CD1c-positive myeloid dendritic cell (primary cell): ENCODE data around the gene SKAP2.
"Not testable (repeated sequence)": the region's sequence is repeated elsewhere in the genome, so short reads cannot be mapped to it uniquely, and the experiment has no call there.

Experiments used
- DNase-seq: peaks from one replicate; pipeline ENCODE4 v3.0.0-alpha.2; 2016; ENCODE audit errors: extremely low spot score

Gene SKAP2

DNA sequence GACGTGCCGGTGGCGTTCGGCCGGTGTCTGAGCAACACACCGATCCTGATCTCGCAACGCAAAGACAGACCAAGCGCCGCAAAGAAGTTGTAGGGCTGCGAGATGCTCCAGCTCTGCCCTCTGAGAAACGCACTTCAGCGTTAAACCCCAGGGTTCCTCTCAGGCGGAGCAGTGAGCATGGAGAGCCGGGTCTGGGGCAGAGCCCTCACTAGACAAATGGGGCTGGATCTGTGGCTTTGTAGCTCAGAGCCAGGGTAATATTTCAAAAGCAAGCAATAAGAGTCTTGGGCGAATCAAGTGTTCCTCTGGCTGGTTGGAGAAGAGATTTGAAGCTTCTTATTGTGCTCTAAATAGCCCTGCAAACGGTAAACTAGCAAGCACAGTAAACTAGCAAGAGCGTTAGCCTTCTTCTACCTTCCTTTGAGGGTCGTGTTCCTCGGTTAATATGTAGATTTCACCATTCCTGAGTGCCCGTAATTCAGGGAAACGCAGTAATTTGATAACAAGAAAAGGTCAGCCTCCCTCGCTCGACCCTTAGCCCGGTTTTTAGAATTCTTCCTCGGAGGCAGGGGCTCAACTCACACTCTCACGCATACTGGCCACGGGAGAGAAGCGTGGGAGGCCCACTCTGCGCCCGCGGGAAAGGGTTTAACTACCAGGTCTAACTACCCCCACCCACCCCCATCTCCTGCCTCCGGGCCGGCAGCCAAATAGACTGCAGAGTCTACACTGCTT lies 6.7 kb downstream of the SKAP2 start:
- peak; percentile 37 for DNase-seq

DNA sequence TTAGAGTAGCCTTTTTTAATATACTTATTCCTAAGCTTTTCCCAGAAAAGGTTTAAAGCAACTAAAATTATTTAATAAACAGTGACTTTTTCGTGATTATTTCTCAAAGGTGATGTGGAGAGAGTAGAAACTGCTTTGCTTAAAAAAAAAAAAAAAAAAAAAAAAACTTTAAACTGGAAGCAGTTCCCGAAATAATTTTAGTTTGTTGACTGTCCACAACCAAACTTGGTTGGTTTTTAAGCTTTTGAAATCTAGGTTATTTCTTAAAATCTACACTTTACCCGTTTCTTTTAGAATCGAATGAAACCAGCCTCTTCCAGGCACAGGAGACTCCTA lies 7.3 kb downstream of the SKAP2 start:
- no peak for DNase-seq

DNA sequence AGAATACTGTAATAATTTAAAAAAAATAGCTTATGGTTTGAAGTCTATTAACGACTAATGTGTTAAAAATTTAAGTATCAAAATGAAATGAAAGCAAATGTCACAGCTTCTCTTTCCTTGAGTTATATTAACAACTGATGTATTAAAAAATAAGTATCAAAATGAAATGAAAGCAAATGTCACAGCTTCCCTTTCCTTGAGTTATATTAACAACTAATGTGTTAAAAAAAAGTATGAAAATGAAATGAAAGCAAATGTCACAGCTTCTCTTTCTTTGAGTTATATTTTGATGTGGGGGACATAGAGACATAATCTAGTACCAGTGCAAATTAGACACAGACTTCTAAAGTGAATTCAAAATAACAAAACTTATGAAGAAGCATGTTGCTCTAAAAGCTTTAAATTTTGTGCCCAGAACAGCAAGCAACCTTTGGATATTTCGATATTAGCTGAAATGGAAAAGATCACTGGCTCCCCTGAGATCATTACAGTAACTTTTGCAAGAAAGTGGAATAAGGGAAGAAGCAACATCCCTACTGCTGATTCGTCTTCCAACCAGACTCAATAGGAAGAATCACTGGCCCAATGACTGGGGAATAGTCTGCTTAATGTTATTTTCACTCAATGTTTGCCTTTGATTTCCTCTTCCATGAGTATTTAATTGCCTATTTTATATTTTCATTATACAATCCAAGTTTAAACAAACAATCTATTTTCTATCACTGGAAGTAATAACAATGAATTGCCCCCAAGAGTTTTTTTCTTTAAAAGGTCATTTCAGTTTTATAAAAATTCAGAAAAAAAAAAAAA lies 8.0 kb downstream of the SKAP2 start:
- DNase-seq, result peak; percentile 20

GRCh38 chr7:26854876-26855855 lies 9.2 kb downstream of the SKAP2 start:
- DNase-seq, result no peak

DNA sequence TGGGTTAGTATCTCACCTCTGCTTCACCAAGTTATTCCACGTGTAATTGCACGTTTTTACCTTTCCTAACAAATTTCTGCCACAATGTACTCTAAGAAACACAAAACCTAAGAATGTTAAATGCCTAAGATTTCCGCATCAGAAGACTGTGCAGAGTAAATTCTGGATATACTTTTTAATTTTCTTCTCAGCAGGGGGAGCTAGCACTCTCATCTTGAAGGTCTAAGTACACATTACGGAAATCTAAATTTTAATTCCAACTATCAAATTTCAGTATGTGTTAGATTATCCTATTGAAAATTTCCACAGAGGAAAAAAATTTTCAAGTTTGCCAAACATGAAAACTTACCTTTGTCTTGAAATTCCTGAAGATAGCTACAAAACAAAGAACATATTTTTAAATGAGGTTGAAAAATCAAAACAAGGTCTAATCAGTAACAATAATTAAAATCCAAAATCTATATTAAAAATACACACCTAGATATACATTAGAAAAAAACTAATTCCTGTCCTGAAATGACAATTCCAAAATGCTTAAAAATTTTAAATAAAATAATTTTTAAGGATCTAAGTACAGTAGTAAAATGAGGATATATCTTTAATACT lies 10.5 kb downstream of the SKAP2 start:
- DNase-seq, result peak; percentile 54

DNA sequence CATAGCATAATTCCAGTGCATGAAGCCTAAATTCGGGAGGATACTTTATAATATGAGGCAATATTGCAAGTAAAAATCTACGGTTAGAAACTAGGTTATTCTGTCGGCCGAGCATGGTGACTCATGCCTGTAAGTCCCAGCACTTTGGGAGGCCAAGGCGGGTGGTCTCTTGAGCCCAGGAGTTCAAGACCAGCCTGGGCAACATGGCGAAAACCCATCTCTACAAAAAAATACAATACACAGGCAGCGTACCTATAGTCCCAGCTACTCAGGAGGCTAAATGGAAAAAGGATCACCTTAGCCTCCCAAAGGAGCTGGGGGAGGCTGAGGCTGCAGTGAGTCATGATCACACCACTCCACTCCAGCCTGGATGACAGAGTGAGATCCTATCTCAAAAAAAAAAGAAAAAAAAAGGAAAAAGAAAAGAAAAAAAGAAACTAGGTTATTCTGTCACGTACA lies 14.2 kb downstream of the SKAP2 start:
- DNase-seq, result no peak

- DNase-seq, result no peak
These were observed 20.7 kb downstream of the SKAP2 start for GRCh38 chr7:26843705-26844104.

GRCh38 chr7:26842897-26843296 lies 21.5 kb downstream of the SKAP2 start:
- no peak for DNase-seq

DNA sequence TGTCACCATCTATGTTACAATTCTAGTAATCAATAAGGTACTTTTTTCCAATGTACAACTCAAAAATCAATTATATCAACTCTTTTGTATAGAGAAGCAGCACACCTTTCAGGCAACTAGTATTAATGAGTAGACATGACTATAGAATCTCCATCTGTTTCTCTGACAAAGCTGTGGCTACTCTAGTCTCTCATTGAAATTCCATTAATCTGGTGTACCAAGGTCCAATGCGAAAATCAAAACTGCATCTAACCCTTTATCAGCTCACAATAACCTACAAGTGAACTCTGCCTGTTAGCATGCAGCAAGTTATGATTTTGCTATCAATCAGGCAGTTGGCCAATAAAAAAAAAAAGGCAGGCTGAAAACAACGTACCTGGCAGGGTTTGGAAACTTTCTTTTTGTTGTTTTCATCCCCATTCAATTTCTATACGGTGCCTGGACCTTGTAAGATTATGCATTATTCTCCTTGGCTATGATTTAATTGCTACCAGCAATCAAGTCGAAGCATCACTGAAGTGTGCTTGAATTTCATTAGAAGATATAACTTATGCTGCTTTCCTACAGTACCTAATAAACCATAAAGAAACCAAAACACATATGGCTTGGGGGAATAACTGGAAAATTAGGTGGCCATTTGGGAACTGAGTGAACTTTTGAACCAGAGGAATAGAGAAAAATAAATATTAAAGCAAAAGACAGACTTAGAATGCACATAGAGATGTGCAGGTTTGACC lies 23.2 kb downstream of the SKAP2 start:
- DNase-seq, result no peak

- DNase-seq, result not testable (repeated sequence)
These were observed 27.6 kb downstream of the SKAP2 start for GRCh38 chr7:26836793-26837192.

- no peak for DNase-seq
These were observed 49.0 kb downstream of the SKAP2 start for GRCh38 chr7:26815426-26815825.

DNA sequence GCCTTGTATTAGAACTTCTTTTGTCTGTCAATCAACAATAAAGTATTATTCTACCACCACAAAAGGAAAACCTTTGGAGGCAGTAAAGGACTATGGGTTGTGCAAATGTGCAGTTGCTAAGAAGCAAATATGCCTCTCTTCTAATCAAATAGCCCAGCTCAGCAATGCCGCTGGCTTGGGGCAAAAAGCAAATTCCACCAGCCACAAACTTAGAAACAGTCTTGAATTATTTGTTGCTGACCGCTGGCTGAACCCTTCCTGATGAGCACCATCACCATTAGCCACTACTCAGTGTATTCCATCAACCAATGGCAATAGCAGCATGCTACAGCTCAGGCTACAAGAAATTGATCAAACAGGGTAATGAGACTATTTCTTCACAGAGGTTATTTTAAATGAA lies 51.0 kb downstream of the SKAP2 start:
- no peak for DNase-seq

- DNase-seq, result no peak
These were observed 69.8 kb downstream of the SKAP2 start for GRCh38 chr7:26794541-26794940.

DNA sequence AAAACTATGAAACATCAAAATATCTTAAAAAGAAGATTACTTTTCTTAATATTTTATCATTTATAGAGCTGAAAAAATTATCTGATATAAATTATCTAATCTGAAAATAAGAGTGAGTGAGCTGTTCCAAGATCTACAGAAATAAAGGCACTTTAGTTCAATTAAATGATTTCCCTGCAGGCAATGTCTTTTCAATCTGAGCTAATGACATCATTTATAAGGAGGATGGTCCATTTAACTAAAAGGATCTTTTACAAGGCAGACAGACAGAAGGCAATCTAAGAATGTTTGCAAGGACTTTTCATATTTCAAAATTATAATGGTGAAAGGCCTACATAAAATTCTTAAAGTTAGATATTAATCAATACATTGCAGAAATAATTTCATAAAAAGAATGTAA lies 71.8 kb downstream of the SKAP2 start:
- DNase-seq, result no peak

DNA sequence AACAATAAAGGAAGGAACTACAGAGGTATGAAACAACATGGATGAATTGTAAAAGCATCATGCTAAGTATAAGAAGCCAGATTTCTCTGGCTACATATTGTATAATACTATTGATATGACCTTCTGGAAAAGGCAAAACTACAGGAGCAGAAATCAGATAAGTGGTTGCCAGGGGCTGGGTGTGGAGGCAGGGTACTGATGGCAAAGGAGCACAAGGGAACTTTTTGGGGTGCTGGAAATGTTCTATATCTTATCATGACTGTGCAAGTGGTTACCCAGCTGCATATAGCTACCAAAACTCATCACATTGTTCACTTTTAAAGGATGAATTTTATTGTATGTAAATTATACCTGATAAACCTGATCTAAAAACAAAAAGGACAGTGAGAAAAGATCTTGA lies 72.4 kb downstream of the SKAP2 start:
- DNase-seq, result no peak

GRCh38 chr7:26789481-26790184 lies 74.8 kb downstream of the SKAP2 start:
- no peak for DNase-seq

GRCh38 chr7:26787701-26788100 lies 76.7 kb downstream of the SKAP2 start:
- DNase-seq, result no peak

GRCh38 chr7:26784118-26784517 lies 80.3 kb downstream of the SKAP2 start:
- DNase-seq, result no peak

GRCh38 chr7:26782501-26782900 lies 81.9 kb downstream of the SKAP2 start:
- no peak for DNase-seq

DNA sequence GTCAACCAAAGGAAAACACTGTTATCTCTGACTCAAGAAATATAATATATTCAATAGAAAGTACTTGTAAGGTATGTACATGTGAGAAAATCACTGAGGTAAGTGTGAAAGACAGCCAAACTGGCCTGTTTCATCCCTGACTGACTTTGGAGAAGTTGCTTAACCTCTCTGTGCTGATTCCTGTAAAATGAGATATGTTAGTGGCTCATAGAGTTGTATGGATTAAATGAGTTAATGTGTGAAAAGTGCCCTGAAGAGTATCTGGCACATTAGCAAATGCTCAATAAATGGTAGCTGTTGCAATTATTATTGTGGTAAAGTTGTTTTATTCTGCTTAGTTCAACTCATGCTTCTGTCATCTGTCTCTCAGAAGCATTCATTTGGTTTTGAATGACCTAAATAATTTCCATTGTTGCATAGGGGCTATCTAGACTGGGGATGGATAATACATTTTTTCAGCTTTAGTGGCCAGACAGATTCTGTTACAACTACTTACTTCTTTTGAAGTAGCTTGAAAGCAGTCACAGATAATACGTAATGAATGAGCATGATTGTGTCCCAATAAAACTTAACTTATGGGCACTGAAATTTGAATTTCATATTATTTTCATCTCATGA lies 84.3 kb downstream of the SKAP2 start:
- DNase-seq, result no peak
